GM12878 (cell line): ENCODE results near the gene CD209. TPM values are rescaled to one million over a fixed set of nuclear protein-coding genes. Genes with fewer than 3 reads are reported as not detected.

ENCODE experiments used
- ATAC-seq: fragments of 200-7000 bp; cut with Tn5 transposase; 3 replicates; pipeline ENCODE4 v1.9.1; 2020; ENCODE audit warnings: mild to moderate bottlenecking, moderate library complexity
- BruUV-seq: library from RNA; stranded (reverse); fragments of 400-500 nt; replicated peaks from 2 replicates; lab custom pipeline; 2021; lab: Mats Ljungman, UMichigan
- CTCF ChIA-PET: fragments of 300-600 bp; sonication (Branson Sonifier 250); formaldehyde crosslinking; extraction: SDS; loops from one replicate; lab custom pipeline; 2021; ENCODE audit warnings: inconsistent platforms; lab: Yijun Ruan, JAX
- POLR2A ChIA-PET: fragments of 350-600 bp; formaldehyde crosslinking; extraction: SDS; loops from one replicate; lab custom pipeline; 2021; ENCODE audit warnings: inconsistent platforms; lab: Charles Lee
- RAD21 ChIA-PET: fragments of 300-600 bp; sonication (Branson Sonifier 250); formaldehyde crosslinking; loops from one replicate; lab custom pipeline; 2023; ENCODE audit warnings: antibody characterized with exemption; ENCODE audit not compliant: unreplicated experiment; lab: Charles Lee
- SMC1A ChIA-PET: fragments of 300-600 bp; sonication (Branson Sonifier 250); formaldehyde crosslinking; loops from one replicate; lab custom pipeline; 2023; ENCODE audit not compliant: unreplicated experiment, uncharacterized antibody; lab: Charles Lee
- DNase-seq: peaks from one replicate; pipeline ENCODE4 v3.0.0-alpha.2; 2011; ENCODE audit warnings: low read depth, low spot score
- FAIRE-seq: peaks from 3 replicates; lab custom pipeline; 2011; peaks lifted over from hg19 to GRCh38; lab: Jason Lieb, UNC
- H2AFZ ChIP-seq: 2 replicates; pipeline ENCODE4 v1.6.0; 2011; ENCODE audit warnings: low read depth, low read length, control low read depth; ENCODE audit not compliant: control insufficient read depth
- H3K27ac ChIP-seq: 2 replicates; pipeline ENCODE4 v1.5.1; 2011; ENCODE audit warnings: control low read depth; ENCODE audit not compliant: control insufficient read depth, insufficient read depth
- H3K27me3 ChIP-seq, 2 experiments: replicated peaks in 1 of 2; 2 replicates each; pipeline versions ENCODE4 v1.6.0 to v1.6.1; 2011; ENCODE audit warnings: low read length in 1 of 2; ENCODE audit not compliant: control insufficient read depth in 2 of 2, insufficient read depth in 2 of 2
- H3K36me3 ChIP-seq, 2 experiments: 2 replicates each; pipeline ENCODE4 v1.5.1; 2011; ENCODE audit warnings: low read length in 1 of 2; ENCODE audit not compliant: control insufficient read depth in 2 of 2, insufficient read depth in 2 of 2
- H3K4me1 ChIP-seq: 2 replicates; pipeline ENCODE4 v1.6.1; 2011; ENCODE audit warnings: mild to moderate bottlenecking, low read length, moderate library complexity, mixed read lengths; ENCODE audit not compliant: control insufficient read depth, insufficient read depth
- H3K4me2 ChIP-seq: 2 replicates; pipeline ENCODE4 v1.6.0; 2011; ENCODE audit warnings: control low read depth; ENCODE audit not compliant: control insufficient read depth, insufficient read depth
- H3K4me3 ChIP-seq: fragments of 200-600 bp; sonication (generic); 2 replicates; pipeline ENCODE4 v1.5.1; 2016
- H3K79me2 ChIP-seq: 2 replicates; pipeline ENCODE4 v1.6.0; 2011; ENCODE audit warnings: low read length; ENCODE audit not compliant: control insufficient read depth, insufficient read depth
- H3K9ac ChIP-seq: 2 replicates; pipeline ENCODE4 v1.8.0; 2011; ENCODE audit warnings: low read length, control low read depth, mixed read lengths; ENCODE audit not compliant: control insufficient read depth, insufficient read depth
- H3K9me3 ChIP-seq: replicated peaks from 3 replicates; pipeline ENCODE4 v1.5.1; 2011; ENCODE audit warnings: mild to moderate bottlenecking, low read length; ENCODE audit not compliant: control insufficient read depth, insufficient read depth
- H4K20me1 ChIP-seq: 2 replicates; pipeline ENCODE4 v1.6.0; 2011; ENCODE audit not compliant: control insufficient read depth, insufficient read depth
- BACH1 ChIP-seq: fragments of 450-650 bp; IDR thresholded peaks from 2 replicates; pipeline ENCODE4 v1.6.1; 2017; ENCODE audit warnings: mild to moderate bottlenecking, borderline replicate concordance
- EED ChIP-seq: sonication (generic); IDR thresholded peaks from 2 replicates; pipeline ENCODE4 v1.6.1; 2016; ENCODE audit warnings: antibody characterized with exemption, low read depth
- FOS ChIP-seq: IDR thresholded peaks from 3 replicates; pipeline ENCODE4 v1.6.1; 2011; ENCODE audit warnings: borderline replicate concordance; ENCODE audit not compliant: insufficient read length; ENCODE audit errors: extremely low read depth
- HSF1 ChIP-seq: fragments of 150-350 bp; IDR thresholded peaks from 2 replicates; pipeline ENCODE4 v1.6.1; 2014; ENCODE audit warnings: mild to moderate bottlenecking, low read depth, low read length
- JUNB ChIP-seq: IDR thresholded peaks from 2 replicates; pipeline ENCODE4 v1.6.1; 2016; ENCODE audit warnings: antibody characterized with exemption, mild to moderate bottlenecking
- NFXL1 ChIP-seq: fragments of 450-650 bp; IDR thresholded peaks from 2 replicates; pipeline ENCODE4 v1.6.1; 2017; ENCODE audit warnings: antibody characterized with exemption, mild to moderate bottlenecking, borderline replicate concordance
- NRF1 ChIP-seq: conservative IDR thresholded peaks from 2 replicates; pipeline ENCODE4 v1.6.1; 2011; ENCODE audit warnings: mild to moderate bottlenecking, low read depth, low read length, improper control_type of control experiment
- POLR2AphosphoS5 ChIP-seq: IDR thresholded peaks from 2 replicates; pipeline ENCODE4 v1.6.1; 2011; ENCODE audit warnings: mild to moderate bottlenecking, low read length, inconsistent platforms
- RB1 ChIP-seq: fragments of 450-650 bp; formaldehyde crosslinking; IDR thresholded peaks from 2 replicates; pipeline ENCODE4 v1.6.1; 2017; ENCODE audit warnings: mild to moderate bottlenecking, borderline replicate concordance
- SKIL ChIP-seq: fragments of 450-650 bp; IDR thresholded peaks from 2 replicates; pipeline ENCODE4 v1.6.1; 2017; ENCODE audit warnings: mild to moderate bottlenecking, low read depth, inconsistent platforms; ENCODE audit not compliant: poor library complexity, severe bottlenecking
- STAT3 ChIP-seq: IDR thresholded peaks from 2 replicates; pipeline ENCODE4 v1.6.1; 2011; ENCODE audit warnings: low read depth, low read length, improper control_type of control experiment
- ZNF384 ChIP-seq: IDR thresholded peaks from 2 replicates; pipeline ENCODE4 v1.6.1; 2012; ENCODE audit warnings: low read depth, mild to moderate bottlenecking, low read length, improper control_type of control experiment, borderline replicate concordance
- WGBS: methylation state at CpG from one replicate; pipeline ENCODE4 v1.1.6; 2016; ENCODE audit warnings: low lambda C conversion rate; ENCODE audit not compliant: insufficient replicate concordance, insufficient coverage; ENCODE audit errors: missing lambda C conversion rate; 5-methylcytosine and 5-hydroxymethylcytosine counted together
- in situ Hi-C: fragments of 300-500 bp; cut with MboI; formaldehyde crosslinking; loops from 9 replicates; pipeline ENCODE4 v1.14.3; 2018; ENCODE audit warnings: mixed read lengths
- intact Hi-C: fragments of 100-400 bp; cut with micrococcal nuclease; formaldehyde crosslinking; loops from one replicate; pipeline ENCODE4 v1.14.2; 2022; ENCODE audit not compliant: unreplicated experiment
- polyA plus RNA-seq, 11 experiments: library from polyadenylated mRNA; depleted of rRNA in 4 of 11; unstranded in 6 of 11; stranded (reverse) in 5 of 11; fragments of >200 nt; fragmentation: Nextera tagmentation in 4 of 11; fragmentation: Illumina TruSeq in 1 of 11; extraction: Ambion mirVana in 4 of 11; extraction: Trizol in 1 of 11; gene quantifications; 1 replicate in 1 of 11; 2 replicates in 10 of 11; pipeline versions ENCODE4 v1.2.1 to v1.2.3, GENCODE V29; 2011 to 2016; ENCODE audit warnings: inconsistent platforms in 2 of 11, missing spikeins in 2 of 11, low read depth in 1 of 11
- total RNA-seq, 4 experiments: library from RNA; depleted of rRNA in 3 of 4; stranded (reverse); fragments of >200 nt in 3 of 4; fragmentation: Illumina TruSeq in 1 of 4; extraction: Trizol in 1 of 4; gene quantifications; 2 replicates each; pipeline versions ENCODE4 v1.2.1 to v1.2.3, GENCODE V29; 2013 to 2021
- TF ChIP-seq, protein P1 (sequence below): fragments of 450-650 bp; conservative IDR thresholded peaks from 2 replicates; pipeline ENCODE4 v1.6.1; 2017; ENCODE audit warnings: mild to moderate bottlenecking, moderate library complexity
- TF ChIP-seq, protein P2 (sequence below): fragments of 450-650 bp; formaldehyde crosslinking; IDR thresholded peaks from 2 replicates; pipeline ENCODE4 v1.4.0; 2020; ENCODE audit warnings: mild to moderate bottlenecking, moderate library complexity

The CD209 gene
- total and polyA plus RNA-seq, 10 of the 15 experiments (the other 5 are each of a cell fraction or from before 2014, with no cell fraction given): 0.04 to 0.21 (median 0.10) TPM; not detected in 3

- TF ChIP-seq, protein P1, sequence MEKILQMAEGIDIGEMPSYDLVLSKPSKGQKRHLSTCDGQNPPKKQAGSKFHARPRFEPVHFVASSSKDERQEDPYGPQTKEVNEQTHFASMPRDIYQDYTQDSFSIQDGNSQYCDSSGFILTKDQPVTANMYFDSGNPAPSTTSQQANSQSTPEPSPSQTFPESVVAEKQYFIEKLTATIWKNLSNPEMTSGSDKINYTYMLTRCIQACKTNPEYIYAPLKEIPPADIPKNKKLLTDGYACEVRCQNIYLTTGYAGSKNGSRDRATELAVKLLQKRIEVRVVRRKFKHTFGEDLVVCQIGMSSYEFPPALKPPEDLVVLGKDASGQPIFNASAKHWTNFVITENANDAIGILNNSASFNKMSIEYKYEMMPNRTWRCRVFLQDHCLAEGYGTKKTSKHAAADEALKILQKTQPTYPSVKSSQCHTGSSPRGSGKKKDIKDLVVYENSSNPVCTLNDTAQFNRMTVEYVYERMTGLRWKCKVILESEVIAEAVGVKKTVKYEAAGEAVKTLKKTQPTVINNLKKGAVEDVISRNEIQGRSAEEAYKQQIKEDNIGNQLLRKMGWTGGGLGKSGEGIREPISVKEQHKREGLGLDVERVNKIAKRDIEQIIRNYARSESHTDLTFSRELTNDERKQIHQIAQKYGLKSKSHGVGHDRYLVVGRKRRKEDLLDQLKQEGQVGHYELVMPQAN: no peak
- TF ChIP-seq SKIL (no peak), HSF1 (no peak), EED (no peak), POLR2AphosphoS5 (no peak), FOS (no peak)
Observed at GRCh38 chr19:7731615-7732014, 15.7 kb downstream of the CD209 start (continued).

GRCh38 chr19:7731218-7731595 lies 16.1 kb downstream of the CD209 start:
- Histone ChIP-seq H4K20me1 (no peaks in the 10 kb centered on the region), H3K36me3 (no peaks in the 10 kb centered on the region), H3K79me2 (no peaks in the 10 kb centered on the region), H3K9me3 (no peaks in the 10 kb centered on the region), H2AFZ (no peak overlapping the region), H3K4me3 (no peak overlapping the region), H3K4me2 (no peak overlapping the region), H3K9ac (no peak overlapping the region), H3K4me1 (no peaks in the 10 kb centered on the region; the same call in none of the 2 replicates), H3K27me3 (peaks cover 4% of the 10 kb centered on the region in 2 experiments; a peak in 3 of 4 replicates), H3K27ac (no peak overlapping the region)
- intact Hi-C loops: no loop called here
- CTCF ChIA-PET: no interaction called here
- no peak for FAIRE-seq
- WGBS: 84% methylated on average over 36 of the region's 39 CpGs
- RAD21 ChIA-PET: no interaction called here
- POLR2A ChIA-PET: no interaction called here
- BruUV-seq: no TSS peak
- ATAC-seq: no peak
- no peak for DNase-seq
- SMC1A ChIA-PET: no interaction called here
- in situ Hi-C loops: no loop called here
- TF ChIP-seq EED: no peak
- no peak for TF ChIP-seq JUNB
- TF ChIP-seq, protein P2, sequence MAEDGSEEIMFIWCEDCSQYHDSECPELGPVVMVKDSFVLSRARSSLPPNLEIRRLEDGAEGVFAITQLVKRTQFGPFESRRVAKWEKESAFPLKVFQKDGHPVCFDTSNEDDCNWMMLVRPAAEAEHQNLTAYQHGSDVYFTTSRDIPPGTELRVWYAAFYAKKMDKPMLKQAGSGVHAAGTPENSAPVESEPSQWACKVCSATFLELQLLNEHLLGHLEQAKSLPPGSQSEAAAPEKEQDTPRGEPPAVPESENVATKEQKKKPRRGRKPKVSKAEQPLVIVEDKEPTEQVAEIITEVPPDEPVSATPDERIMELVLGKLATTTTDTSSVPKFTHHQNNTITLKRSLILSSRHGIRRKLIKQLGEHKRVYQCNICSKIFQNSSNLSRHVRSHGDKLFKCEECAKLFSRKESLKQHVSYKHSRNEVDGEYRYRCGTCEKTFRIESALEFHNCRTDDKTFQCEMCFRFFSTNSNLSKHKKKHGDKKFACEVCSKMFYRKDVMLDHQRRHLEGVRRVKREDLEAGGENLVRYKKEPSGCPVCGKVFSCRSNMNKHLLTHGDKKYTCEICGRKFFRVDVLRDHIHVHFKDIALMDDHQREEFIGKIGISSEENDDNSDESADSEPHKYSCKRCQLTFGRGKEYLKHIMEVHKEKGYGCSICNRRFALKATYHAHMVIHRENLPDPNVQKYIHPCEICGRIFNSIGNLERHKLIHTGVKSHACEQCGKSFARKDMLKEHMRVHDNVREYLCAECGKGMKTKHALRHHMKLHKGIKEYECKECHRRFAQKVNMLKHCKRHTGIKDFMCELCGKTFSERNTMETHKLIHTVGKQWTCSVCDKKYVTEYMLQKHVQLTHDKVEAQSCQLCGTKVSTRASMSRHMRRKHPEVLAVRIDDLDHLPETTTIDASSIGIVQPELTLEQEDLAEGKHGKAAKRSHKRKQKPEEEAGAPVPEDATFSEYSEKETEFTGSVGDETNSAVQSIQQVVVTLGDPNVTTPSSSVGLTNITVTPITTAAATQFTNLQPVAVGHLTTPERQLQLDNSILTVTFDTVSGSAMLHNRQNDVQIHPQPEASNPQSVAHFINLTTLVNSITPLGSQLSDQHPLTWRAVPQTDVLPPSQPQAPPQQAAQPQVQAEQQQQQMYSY (CRISPR knock-in tag): no peak
- TF ChIP-seq STAT3: no peak
- TF ChIP-seq RB1: no peak
- TF ChIP-seq NFXL1: no peak
- no peak for TF ChIP-seq ZNF384
- TF ChIP-seq BACH1: no peak
- no peak for TF ChIP-seq NRF1
